ENCODE results near the gene PRKCI.

Gene PRKCI

DNA sequence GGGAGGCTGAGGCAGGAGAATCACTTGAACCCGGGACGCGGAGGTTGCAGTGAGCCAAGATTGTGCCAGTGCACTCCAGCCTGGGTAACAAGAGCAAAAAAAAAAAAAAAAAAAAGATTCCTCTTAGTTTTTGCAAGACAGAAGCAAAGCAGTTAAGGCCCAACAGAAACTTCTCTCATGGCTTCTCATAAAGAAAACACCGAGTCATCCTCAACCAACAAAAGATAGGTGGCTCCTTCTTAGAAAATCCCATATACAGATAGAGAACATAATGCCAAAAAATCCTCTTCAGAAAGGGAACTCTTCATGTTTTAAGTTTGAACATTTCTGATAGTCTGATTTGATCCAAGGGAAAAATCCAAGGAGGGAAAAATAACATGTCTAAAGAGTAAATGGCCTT, 122.7 kb downstream of the PRKCI start:
- Histone ChIP-seq H3K9ac (ENCODE audit: low read depth, low read length) (no peak overlapping the region), H3K27me3 (ENCODE audit: insufficient read depth, low read length, poor library complexity) (no peaks in the 10 kb centered on the region), H3K36me3 (ENCODE audit: insufficient read depth, low read length) (no peaks in the 10 kb centered on the region), H3K4me2 (ENCODE audit: insufficient read depth, low read length) (no peak overlapping the region), H3K4me3 (ENCODE audit: low read depth in 1 of 2, low read length in 2 of 2) (no peak overlapping the region), H3K9me3 (ENCODE audit: insufficient read depth, low read length, severe bottlenecking) (peaks cover 2% of the 10 kb centered on the region), H2AFZ (ENCODE audit: low read depth, low read length) (no peak overlapping the region), H3K27ac (ENCODE audit: low read length) (no peak overlapping the region), H3K79me2 (ENCODE audit: insufficient read depth, low read length) (no peaks in the 10 kb centered on the region), H4K20me1 (ENCODE audit: insufficient read depth, low read length) (no peaks in the 10 kb centered on the region), H3K4me1 (ENCODE audit: insufficient read depth, low read length) (no peaks in the 10 kb centered on the region)
- DNase-seq = no peak
- ATAC-seq (ENCODE audit: insufficient read depth, low read depth) = no peak
- no peak for TF ChIP-seq CTCF (IDR thresholded peaks at IDR 0.05; ENCODE audit: borderline replicate concordance, extremely low read depth, low read length, poor library complexity, severe bottlenecking)
- TF ChIP-seq EZH2 (IDR thresholded peaks at IDR 0.05; ENCODE audit: borderline replicate concordance, low read depth, low read length, severe bottlenecking) = no peak

- no peak overlapping the region for H3K9ac ChIP-seq (ENCODE audit: low read depth, low read length)
- H3K36me3 ChIP-seq (ENCODE audit: insufficient read depth, low read length) = no peaks in the 10 kb centered on the region
- no peak for TF ChIP-seq CTCF (IDR thresholded peaks at IDR 0.05; ENCODE audit: borderline replicate concordance, extremely low read depth, low read length, poor library complexity, severe bottlenecking)
- no peak for TF ChIP-seq EZH2 (IDR thresholded peaks at IDR 0.05; ENCODE audit: borderline replicate concordance, low read depth, low read length, severe bottlenecking)
- H3K79me2 ChIP-seq (ENCODE audit: insufficient read depth, low read length) = no peaks in the 10 kb centered on the region
- no peak overlapping the region for H3K27ac ChIP-seq (ENCODE audit: low read length)
- H3K4me2 ChIP-seq (ENCODE audit: insufficient read depth, low read length) = no peak overlapping the region
- H3K4me3 ChIP-seq (ENCODE audit: low read depth in 1 of 2, low read length in 2 of 2) = no peak overlapping the region
- H4K20me1 ChIP-seq (ENCODE audit: insufficient read depth, low read length) = no peaks in the 10 kb centered on the region
- H2AFZ ChIP-seq (ENCODE audit: low read depth, low read length) = no peak overlapping the region
- no peak for DNase-seq
- H3K9me3 ChIP-seq (ENCODE audit: insufficient read depth, low read length, severe bottlenecking) = peaks cover 2% of the 10 kb centered on the region
- ATAC-seq (ENCODE audit: insufficient read depth, low read depth) = no peak
- no peaks in the 10 kb centered on the region for H3K4me1 ChIP-seq (ENCODE audit: insufficient read depth, low read length)
- H3K27me3 ChIP-seq (ENCODE audit: insufficient read depth, low read length, poor library complexity) = no peaks in the 10 kb centered on the region
Observed at GRCh38 chr3:170346481-170347392, 124.5 kb downstream of the PRKCI start.

- Histone ChIP-seq H3K4me2 (ENCODE audit: insufficient read depth, low read length) (no peak overlapping the region), H3K79me2 (ENCODE audit: insufficient read depth, low read length) (no peaks in the 10 kb centered on the region), H3K27ac (ENCODE audit: low read length) (no peak overlapping the region), H3K36me3 (ENCODE audit: insufficient read depth, low read length) (no peaks in the 10 kb centered on the region), H4K20me1 (ENCODE audit: insufficient read depth, low read length) (no peaks in the 10 kb centered on the region), H3K4me3 (ENCODE audit: low read depth in 1 of 2, low read length in 2 of 2) (no peak overlapping the region), H3K4me1 (ENCODE audit: insufficient read depth, low read length) (no peaks in the 10 kb centered on the region), H3K9me3 (ENCODE audit: insufficient read depth, low read length, severe bottlenecking) (no peaks in the 10 kb centered on the region), H2AFZ (ENCODE audit: low read depth, low read length) (no peak overlapping the region), H3K27me3 (ENCODE audit: insufficient read depth, low read length, poor library complexity) (no peaks in the 10 kb centered on the region), H3K9ac (ENCODE audit: low read depth, low read length) (no peak overlapping the region)
- ATAC-seq (ENCODE audit: insufficient read depth, low read depth) (no peak), DNase-seq (no peak)
- TF ChIP-seq CTCF (IDR thresholded peaks at IDR 0.05; ENCODE audit: borderline replicate concordance, extremely low read depth, low read length, poor library complexity, severe bottlenecking) (no peak), EZH2 (IDR thresholded peaks at IDR 0.05; ENCODE audit: borderline replicate concordance, low read depth, low read length, severe bottlenecking) (no peak)
Observed at GRCh38 chr3:170350515-170351413, 128.5 kb downstream of the PRKCI start.

Measured in DND-41 (cell line).